SU-DHL-6 (cell line): Measurements from ENCODE around the gene CDK5RAP2.
"Not testable (repeated sequence)": the region's sequence is repeated elsewhere in the genome, so short reads cannot be mapped to it uniquely, and the experiment has no call there.

Experiments
- EZH2phosphoT487 ChIP-seq: fragments of 200-600 bp; sonication (generic), shearing (Covaris generic); conservative IDR thresholded peaks from 2 replicates; pipeline ENCODE4 v1.6.1; 2018; ENCODE audit warnings: mild to moderate bottlenecking, antibody characterized with exemption, low read length, moderate library complexity, mixed read lengths
- TF ChIP-seq, protein P1 (sequence below): fragments of 200-600 bp; sonication (generic); IDR thresholded peaks from one replicate; pipeline ENCODE4 v1.5.1; 2017; ENCODE audit warnings: antibody characterized with exemption, mild to moderate bottlenecking, low read length, moderate library complexity; ENCODE audit not compliant: insufficient read depth, poor library complexity, severe bottlenecking

DNA sequence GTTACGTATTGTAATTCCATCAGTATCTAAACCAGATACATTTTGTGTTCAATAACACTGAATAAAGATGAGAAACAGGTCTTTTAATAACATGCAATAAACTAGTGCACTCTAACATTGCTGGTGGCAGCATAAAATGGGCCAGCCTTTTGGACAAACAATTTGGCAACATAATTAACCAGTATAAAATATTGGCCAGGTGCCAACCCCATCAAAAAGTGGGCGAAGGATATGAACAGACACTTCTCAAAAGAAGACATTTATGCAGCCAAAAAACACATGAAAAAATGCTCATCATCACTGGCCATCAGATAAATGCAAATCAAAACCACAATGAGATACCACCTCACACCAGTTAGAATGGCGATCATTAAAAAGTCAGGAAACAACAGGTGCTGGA lies 64.5 kb downstream of the CDK5RAP2 start:
- TF ChIP-seq, protein P1, sequence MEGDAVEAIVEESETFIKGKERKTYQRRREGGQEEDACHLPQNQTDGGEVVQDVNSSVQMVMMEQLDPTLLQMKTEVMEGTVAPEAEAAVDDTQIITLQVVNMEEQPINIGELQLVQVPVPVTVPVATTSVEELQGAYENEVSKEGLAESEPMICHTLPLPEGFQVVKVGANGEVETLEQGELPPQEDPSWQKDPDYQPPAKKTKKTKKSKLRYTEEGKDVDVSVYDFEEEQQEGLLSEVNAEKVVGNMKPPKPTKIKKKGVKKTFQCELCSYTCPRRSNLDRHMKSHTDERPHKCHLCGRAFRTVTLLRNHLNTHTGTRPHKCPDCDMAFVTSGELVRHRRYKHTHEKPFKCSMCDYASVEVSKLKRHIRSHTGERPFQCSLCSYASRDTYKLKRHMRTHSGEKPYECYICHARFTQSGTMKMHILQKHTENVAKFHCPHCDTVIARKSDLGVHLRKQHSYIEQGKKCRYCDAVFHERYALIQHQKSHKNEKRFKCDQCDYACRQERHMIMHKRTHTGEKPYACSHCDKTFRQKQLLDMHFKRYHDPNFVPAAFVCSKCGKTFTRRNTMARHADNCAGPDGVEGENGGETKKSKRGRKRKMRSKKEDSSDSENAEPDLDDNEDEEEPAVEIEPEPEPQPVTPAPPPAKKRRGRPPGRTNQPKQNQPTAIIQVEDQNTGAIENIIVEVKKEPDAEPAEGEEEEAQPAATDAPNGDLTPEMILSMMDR: not testable (repeated sequence)
- TF ChIP-seq EZH2phosphoT487: not testable (repeated sequence)
